ENCODE measurements around the gene PIP4K2B.

Gene PIP4K2B

DNA sequence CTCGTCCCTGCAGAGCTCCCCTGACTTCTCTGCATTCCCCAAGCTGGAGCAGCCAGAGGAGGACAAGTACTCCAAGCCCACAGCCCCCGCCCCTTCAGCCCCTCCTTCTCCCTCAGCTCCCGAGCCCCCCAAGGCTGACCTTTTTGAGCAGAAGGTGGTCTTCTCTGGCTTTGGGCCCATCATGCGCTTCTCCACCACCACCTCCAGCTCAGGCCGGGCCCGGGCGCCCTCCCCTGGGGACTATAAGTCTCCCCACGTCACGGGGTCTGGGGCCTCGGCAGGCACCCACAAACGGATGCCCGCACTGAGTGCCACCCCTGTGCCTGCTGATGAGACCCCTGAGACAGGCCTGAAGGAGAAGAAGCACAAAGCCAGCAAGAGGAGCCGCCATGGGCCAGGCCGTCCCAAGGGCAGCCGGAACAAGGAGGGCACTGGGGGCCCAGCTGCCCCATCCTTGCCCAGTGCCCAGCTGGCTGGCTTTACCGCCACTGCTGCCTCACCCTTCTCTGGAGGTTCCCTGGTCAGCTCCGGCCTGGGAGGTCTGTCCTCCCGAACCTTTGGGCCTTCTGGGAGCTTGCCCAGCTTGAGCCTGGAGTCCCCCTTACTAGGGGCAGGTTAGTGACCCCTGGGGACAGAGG is 82.9 kb downstream of the PIP4K2B start:
- H3K4me3 ChIP-seq: no peak overlapping the region
- no peak overlapping the region for H3K27ac ChIP-seq
- no peak for DNase-seq
- H3K9me3 ChIP-seq: no peaks in the 10 kb centered on the region
- TF ChIP-seq, protein P1, sequence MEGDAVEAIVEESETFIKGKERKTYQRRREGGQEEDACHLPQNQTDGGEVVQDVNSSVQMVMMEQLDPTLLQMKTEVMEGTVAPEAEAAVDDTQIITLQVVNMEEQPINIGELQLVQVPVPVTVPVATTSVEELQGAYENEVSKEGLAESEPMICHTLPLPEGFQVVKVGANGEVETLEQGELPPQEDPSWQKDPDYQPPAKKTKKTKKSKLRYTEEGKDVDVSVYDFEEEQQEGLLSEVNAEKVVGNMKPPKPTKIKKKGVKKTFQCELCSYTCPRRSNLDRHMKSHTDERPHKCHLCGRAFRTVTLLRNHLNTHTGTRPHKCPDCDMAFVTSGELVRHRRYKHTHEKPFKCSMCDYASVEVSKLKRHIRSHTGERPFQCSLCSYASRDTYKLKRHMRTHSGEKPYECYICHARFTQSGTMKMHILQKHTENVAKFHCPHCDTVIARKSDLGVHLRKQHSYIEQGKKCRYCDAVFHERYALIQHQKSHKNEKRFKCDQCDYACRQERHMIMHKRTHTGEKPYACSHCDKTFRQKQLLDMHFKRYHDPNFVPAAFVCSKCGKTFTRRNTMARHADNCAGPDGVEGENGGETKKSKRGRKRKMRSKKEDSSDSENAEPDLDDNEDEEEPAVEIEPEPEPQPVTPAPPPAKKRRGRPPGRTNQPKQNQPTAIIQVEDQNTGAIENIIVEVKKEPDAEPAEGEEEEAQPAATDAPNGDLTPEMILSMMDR (IDR thresholded peaks at IDR 0.05): no peak
- intact Hi-C loops (cut with DNase I; ENCODE audit: low total_unique reads): no loop called here
- no peaks in the 10 kb centered on the region for H3K4me1 ChIP-seq
- peaks cover 72 to 100% (median 91%) of the 10 kb centered on the region in 3 donors for H3K36me3 ChIP-seq
- no peaks in the 10 kb centered on the region for H3K27me3 ChIP-seq
